DMS153 (cell line): ENCODE measurements around the gene DAPK1.

Source experiments
- DNase-seq: peaks from one replicate; lab custom pipeline; 2025; lab: John Stamatoyannopoulos, UW

DAPK1 gene

DNA sequence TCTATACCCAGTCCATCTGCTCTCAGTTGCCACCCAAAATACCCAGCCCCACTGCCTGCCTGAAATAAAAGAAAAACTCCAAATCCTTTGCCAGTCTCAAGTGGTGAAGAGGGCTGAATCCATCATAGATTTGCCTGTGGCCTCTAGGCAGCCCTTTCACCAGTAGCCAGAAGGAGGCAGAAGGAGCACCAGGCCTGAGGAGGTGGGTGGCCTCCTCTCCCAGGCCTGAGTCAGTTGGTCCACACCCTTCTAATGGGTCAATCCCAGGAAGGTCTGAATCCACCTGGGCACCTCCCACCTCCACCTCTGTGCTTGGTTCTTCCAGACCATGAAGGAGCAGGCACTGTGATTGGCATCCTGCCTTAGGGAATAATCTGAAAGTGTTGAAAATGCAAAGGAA is 97.0 kb downstream of the DAPK1 start:
- DNase-seq, result no peak

DNA sequence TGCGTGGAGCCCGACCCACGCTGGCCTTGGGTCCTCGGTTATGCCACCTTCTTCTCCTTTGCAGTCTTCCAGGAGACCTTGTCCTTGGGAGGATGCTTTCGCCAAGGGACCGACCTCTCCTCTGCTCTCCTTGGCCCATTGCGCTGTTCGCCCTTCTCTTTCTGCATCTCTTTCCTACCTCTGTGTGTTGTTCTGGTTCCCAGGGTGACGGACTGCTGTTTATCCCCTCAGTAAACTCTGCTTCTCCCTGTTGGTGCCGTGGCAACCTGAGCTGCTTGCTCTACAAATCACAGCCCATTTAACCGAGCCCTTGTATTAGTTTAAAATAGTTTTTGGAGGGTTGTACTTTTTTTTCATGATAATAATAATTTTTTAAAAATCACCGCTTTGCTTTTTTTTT is 97.9 kb downstream of the DAPK1 start:
- peak; percentile 42 for DNase-seq

DNA sequence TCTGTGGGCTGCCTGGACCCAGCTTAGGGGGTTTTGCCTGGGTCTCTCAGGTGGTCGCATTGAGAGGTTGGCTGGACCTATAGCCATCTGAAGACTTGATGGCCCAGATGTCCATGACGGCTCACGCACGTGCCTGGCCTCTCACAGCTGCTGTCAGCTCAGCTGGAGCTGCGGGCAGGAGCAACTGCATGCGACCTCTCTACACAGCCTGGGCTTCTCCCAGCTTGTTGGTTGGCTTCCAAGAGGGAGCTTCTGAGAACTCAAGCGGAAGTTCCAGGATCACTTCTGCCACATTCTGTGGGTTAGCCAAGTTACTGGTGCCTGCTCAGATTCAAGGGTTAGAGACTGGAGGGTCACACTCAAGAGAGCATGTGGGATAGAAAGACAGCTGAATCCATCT is 99.2 kb downstream of the DAPK1 start:
- no peak for DNase-seq

DNA sequence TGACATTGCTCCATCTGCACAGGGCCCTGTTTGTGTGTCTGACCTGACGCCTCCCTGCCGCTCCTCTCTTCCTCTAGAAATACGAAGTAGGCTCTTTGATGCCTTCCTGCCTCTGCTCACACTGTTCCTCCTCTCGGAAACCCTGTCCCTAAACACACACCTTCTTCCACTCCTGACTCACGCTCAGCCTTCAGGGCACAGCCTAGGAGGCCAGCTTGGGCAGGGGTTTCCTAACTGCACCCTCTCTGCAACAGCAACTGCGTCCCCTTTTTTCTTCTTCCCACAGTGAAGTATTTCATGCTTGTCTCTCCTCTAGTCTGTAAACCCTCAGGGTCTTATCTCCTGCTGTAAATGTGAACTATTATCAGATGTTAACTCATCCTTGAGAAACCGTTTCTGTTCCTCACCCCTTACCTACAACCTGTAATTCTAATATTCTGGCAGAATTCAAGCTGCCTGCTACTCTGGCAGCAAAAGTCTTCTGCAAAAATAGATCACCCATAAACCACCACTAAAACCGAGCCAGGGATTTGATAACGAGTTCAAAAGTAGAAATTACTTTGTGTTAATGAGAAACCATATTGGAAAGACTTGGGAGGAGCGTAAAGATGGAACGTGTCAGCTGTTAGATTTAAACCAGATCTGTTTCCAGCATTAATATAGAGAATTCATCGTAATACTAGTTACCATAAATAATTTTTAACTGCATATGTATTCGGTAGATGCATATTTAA is 100.2 kb downstream of the DAPK1 start:
- DNase-seq, result no peak

DNA sequence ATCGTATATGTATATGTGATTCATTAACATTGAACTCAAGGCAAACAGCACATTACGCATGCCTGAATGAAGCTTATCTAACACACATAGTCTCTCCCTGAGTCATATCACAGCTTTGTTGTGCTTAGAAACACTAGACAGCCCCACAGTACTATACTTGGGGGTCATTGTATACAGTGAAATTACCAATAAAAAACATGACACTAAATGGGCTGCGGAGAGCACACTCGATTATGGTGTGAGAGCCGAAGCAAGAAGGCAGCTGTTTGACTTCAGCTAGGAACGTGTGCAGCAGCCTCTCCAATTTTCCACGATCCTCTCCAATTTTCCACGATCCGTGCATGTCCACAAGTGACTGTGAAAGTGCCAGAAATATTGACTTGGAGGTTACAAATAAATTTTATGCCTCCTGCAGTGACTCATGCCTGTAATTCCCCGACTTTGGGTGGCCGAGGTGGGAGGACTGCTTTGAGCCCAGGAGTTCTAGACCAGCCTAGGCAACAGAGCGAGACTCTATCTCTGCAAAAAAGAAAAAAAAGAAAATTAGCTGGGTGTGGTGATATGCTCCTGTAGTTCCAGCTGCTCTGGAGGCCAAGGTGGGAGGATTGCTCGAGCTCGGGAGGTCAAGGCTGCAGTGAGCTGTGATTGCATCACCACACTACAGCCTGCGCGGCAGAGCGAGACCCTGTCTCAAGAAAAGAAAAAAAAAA is 102.4 kb downstream of the DAPK1 start:
- no peak for DNase-seq

DNA sequence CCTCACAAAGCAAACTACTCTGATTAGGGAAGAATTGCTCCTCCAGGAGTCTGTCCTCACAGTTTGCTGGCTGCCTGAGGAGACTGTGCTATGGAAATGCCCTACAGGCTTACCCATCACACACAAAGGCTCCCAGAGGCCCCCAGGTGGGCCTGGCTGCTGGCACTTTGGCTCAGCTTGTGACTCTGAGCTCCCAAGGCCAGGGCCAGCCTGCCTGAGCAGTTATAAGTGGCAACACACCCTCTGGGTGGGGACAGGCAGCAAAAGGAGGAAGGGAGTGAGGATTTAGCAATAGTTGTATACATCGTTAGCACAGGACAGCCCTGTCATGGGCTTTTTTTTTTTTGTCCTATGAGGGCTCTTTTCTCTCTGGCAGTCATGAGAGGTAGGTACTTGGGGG is 103.5 kb downstream of the DAPK1 start:
- no peak for DNase-seq

DNA sequence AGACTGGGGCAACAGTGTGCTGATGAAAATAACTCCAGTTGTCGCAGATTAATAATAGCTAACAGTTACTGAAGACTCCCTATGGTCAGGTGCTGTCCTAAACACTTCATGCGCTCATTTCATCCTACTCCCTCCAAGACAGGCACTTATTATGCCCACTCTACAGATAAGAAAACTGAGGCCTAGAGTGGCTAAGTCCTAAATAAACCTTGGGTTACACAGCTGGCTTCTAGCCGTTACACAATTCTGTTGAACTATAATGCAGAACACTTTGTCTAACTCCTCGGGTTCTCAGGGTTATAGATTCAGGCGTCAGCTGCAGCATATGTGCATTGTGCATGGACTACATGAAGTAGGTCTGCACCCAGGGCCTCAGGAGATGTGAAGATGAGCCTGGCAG is 103.9 kb downstream of the DAPK1 start:
- no peak for DNase-seq

DNA sequence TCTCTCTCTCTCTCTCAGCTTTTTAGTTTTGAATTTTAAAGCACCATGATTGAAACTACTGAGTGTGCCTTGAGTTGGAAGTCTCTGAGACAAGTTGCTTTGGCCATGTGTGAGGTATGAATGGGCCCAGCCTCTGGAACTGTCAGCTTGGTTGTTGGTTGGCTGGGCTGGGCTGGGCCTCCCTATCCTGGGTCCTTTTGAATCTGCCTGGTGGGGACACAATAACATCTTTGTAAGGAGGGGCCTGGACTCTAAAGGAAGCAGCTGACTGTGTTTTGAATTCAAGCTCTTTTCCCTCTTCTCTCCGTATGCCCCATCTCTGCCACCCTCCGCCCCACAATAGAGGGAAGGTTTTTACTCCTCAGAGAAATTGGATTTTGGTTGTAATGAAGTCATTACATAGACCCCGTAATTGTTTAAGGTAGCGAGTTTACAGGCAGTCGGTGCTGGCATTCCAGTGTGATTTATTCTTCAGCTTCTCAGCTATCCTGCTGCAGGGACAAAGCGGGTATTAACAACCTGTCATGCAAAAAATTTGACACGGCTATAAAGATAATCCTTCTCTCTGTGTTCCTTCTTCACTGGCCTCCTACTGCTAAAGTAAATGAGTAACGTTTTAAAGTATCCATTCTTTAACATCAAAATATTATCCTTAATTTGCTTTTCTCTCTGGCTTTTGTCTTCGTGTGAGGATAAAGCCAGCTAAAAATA is 105.4 kb downstream of the DAPK1 start:
- DNase-seq, result no peak

DNA sequence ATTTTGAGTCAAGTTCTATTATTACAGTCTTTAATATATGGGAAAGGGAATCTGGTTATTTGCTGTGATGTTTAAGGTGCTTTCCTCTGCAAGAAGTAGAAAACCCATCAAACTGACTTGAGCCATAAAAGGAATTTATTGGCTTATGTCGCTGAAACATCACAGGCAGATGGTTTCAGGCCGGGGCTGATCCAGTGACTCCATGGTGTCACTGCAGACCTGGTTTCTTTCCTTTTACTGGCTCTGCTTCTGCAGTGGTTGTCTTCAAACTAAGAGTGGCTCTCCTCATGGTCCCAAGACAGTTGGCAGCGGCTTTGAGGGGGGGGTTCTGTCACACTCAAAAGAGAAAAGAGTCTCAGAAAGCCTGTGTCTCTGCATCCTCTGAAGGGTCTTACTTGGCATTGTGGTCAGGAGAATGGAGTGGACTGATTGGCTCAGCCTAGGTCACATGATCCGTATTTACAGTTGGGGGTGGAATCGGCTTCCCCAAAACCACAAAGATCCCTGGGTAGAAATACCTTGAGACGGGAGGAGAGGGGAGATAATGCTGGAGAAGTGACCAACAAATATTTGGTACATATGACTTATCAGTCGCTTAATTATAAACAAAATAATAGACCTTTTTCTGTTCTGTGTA is 106.3 kb downstream of the DAPK1 start:
- DNase-seq, result no peak

DNA sequence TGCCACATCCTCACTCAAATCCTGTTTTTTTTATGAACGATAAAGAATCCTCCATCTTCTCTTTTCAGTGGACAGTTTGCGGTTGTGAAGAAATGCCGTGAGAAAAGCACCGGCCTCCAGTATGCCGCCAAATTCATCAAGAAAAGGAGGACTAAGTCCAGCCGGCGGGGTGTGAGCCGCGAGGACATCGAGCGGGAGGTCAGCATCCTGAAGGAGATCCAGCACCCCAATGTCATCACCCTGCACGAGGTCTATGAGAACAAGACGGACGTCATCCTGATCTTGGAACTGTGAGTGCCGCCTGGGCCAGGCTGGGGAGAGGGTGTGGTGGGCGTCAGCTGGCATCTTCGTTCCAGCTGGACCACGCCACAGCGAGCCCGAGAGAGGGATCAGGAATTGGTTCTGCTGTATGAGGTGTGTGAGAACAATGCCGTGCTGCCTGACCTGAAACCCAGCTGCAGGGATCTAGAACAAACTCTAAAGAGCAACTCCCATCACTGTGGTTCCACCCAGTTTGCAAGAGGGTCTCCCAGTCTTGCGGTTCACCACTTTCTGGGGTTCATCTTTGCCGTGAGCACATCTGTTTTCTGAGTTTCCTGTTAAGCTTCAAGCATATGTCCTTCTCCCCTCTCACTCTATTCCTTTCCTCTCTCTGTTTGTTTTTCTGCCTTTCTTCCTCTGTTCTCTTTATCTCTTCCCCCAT is 107.4 kb downstream of the DAPK1 start:
- DNase-seq, result no peak

DNA sequence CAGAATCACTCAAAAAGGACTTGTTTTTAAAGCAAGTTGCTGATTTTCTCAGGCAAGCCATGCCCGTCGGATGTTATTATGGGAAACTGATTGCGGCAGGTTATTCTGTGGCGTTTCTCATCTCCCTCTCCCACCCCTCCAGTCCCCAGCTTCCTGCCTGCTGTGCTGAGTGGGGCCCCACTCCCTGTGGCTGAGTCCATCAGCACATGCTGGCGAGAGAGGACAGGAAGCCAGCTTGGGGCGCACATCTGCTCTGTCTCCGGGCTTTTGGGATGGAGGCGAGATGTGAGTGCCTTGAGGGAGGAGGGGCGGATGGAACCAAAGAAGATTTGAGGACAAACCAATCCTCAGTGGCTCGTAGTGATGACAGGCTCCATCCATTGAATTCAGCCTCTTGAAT is 108.0 kb downstream of the DAPK1 start:
- DNase-seq, result no peak

DNA sequence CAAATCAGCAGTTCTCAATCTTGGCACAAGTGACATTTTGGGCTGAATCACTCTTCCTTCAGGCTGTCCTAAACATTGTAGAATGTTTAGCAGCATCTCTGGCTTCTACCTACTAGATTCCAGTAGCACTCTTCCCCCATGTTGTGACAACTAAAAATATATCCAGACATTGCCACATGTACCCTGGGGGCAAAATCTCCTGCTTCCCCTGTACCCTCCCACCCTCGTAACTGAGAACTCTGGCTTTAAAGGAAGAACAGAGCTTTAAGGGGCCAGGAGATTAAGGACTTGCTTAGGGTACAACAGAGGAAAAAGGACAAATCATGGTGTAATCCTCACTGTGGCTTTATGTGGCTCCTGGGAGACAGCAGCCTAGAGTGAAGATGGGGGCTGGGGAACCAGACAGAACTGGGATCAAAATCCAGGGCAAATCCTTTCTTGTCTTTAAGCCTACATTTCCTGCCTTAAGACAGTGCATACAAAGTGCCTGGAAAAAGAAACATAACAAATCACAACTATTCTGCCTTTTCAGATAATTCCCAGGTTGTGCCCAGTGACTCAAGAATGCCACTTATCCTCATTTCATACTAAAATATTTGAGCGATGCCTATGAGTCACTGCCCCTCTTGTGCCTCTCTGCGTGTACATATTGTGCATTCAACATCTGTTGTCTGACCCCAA is 109.3 kb downstream of the DAPK1 start:
- DNase-seq, result no peak

DNA sequence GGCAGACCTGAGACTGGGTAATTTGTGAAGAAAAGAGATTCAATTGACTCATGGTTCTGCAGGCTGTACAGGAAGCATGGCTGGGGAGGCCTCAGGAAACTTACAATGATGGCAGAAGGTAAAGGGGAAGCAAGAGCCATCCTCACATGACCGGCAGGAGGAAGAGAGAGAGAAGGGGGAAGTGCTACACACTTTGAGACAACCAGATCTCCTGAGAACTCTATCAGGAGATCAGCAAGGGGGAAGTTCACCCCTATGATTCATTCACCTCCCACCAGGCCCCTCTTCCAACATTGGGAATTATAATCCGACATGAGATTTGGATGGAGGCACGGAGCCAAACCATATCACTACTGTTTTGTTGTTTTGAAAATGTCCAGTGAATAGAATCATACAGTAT is 110.2 kb downstream of the DAPK1 start:
- no peak for DNase-seq

DNA sequence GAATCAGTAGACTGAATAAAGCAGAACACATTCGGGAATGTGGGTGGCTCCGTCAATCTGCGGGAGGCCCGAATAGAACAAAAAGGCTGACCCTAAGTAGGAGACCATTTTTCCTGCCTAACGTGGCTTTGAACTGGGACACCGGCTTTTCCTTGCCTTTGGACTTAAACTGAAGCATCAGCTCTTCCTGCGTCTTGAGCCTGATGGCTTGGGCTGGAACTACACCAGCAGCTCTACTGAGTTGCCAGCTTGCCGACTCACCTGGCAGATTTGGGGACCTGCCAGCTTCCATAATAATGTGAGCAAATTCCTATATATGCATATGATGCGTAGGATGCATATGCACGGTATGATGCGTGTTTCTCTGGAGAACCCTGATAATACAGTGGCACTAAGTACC is 111.3 kb downstream of the DAPK1 start:
- no peak for DNase-seq

DNA sequence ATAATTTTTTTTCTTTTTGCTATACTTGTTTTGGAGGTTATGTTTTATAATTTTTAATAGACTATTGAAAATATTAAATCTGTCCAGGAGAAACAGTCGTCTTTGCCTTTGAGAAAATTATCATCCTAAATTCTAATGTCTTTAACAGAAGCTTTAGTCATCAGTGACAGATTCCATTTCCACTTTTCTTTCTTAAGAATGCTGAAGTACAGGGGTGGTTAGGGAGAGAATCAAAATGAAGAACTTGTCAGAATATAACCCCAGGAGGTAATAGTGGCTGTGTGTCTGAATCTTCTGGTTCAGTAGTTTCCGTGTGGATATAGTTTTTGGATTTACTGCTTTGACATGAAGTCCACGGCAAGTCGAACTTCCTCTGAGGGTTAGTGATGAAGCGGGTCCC is 111.8 kb downstream of the DAPK1 start:
- no peak for DNase-seq

DNA sequence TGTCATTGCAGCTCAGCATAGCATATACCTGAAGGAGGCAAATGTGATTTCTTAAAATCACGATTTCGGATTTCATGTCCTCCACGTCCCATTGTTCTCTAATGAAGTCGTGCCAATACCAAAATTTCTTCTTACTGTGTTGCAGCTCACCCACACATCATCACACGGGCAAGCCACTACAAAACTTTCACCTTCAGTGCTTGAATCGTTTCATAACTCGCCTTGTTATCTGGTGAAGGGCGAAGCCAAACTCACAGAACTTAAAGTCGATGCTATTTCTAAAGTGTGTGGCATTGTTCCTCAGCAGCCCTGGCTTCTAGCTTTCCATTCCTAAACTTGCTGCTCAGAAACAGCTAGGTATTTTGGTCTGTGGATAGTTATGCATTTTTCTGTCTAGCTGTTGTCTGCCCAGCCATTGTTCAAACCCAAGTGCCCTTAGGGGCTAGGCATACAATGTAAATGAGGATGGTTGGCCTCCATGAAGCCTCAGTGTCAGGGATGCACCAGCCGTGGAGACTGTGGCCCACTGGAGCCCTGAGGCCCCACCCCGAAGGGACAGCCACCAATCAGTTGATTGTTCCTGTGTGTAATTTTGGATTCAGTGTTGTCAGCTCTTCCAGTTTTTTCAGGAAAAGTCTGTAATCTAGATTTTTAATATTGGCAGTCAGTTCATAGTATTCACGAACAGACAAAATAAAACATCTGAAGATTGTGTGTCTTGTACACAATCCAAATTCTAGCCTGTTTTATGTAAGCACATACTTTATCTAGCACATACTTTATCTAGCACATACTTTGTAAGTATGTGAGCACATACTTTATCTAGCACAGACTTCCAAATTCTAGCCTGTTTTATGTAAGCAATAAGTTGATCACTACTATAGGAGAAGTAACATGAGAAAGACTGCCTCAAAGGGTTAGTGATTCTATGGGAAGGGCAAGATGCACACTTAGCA is 112.8 kb downstream of the DAPK1 start:
- DNase-seq, result no peak

DNA sequence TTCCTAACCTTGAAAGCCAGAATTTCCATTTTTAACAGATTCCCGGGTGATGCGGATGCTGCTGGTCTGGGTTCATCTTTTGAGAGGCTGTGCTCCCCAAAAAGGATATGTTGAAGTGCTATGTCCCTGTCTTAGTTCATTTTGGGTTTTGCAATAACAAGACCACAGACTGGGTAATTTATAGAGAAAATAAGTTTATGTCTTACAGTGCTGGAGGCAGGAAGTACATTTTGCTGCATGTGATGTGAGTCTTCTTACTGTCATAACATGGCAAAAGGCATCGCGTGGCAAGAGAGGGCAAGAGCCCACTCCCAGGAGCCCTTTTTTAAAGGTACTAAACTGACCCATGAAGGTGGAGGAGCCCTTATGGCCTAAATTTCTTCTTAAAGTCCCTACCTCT is 114.1 kb downstream of the DAPK1 start:
- DNase-seq, result no peak

DNA sequence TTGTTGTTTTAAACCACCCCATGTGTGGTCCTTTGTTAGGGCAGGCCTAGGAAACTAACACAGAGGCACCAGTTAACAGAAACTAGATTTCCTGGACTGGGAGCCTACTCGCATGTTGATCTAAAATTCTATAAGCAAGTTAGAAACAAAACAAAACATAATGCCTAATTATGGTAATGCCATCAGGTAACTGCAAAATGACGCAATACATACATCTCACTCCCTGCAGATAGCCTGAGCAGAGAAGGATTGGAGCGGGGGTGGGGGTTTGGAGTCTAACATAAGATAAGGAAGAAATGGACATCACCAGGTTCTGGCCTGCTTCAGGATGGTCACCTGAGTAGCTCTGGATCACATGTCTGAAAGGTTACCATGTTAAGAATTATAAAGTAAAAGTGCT is 114.9 kb downstream of the DAPK1 start:
- no peak for DNase-seq

DNA sequence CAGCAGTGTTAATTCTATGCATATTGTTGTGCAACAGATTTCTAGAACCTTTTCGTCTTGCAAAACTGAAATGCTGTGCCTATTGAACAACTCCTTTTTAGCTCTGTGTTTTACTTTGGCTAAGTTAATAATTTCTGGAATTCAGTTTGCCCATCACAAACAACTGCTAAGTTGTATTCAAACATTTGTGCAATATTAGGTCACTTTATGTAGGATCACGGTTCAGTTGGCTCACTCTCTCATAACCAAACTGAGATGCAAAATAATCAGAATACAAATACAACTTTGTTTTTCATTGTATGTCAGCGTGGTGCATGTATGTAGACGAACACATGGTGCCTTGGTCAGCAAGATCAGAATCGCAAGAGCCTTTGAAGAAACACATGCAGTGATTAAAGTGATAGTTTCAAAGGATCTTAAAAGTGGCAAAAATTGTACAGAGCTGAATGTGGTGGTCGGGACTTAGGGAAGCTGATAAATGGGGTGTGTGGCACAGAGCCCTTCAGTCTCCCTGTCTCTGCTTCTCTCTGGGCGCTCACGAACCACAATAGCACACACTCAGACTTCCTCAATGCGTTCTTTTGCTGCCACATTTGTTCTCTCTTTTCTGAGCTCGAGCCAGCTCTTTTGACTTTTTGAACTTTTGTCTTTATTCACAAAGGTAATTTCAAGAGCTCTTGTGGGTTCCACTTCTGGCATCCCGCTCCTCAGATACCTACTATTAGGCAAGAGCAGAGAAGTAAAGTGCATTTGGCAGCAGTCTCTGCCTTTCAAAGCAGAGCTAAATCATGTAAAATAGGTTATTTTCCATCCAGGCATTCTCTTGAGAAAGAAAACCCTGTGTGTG is 115.8 kb downstream of the DAPK1 start:
- no peak for DNase-seq
